HCT116 (cell line): ENCODE results near the gene FSTL4. TPM values are rescaled to one million over a fixed set of nuclear protein-coding genes. Genes with fewer than 3 reads are reported as not detected.

Source experiments
- ATAC-seq: fragments of 200-7000 bp; cut with Tn5 transposase; 2 replicates; pipeline ENCODE4 v1.9.1; 2020; ENCODE audit warnings: mild to moderate bottlenecking, moderate library complexity
- BruUV-seq: library from RNA; stranded (reverse); fragments of 400-500 nt; replicated peaks from 2 replicates; lab custom pipeline; 2021; lab: Mats Ljungman, UMichigan
- CTCF ChIA-PET: fragments of 300-600 bp; sonication (Branson Sonifier 250); formaldehyde crosslinking; loops from one replicate; lab custom pipeline; 2021; ENCODE audit warnings: antibody characterized with exemption; lab: Charles Lee
- POLR2A ChIA-PET: fragments of 300-600, 350-600 bp; sonication (Branson Sonifier 250); formaldehyde crosslinking; loops from one replicate; lab custom pipeline; 2021; ENCODE audit warnings: antibody characterized with exemption; lab: Charles Lee
- RAD21 ChIA-PET, 2 experiments: fragments of 300-600 bp; sonication (Branson Sonifier 250); formaldehyde crosslinking; loops; one replicate each; lab custom pipeline; 2023; ENCODE audit warnings: low total read pairs in 2 of 2; ENCODE audit not compliant: uncharacterized antibody in 2 of 2, unreplicated experiment in 2 of 2, low non-redundant PET in 1 of 2; lab: Charles Lee
- DNase-seq: peaks from one replicate; pipeline ENCODE4 v3.0.0-alpha.2; 2010; ENCODE audit warnings: low read depth, low spot score
- H2AFZ ChIP-seq: fragments of 200-600 bp; shearing (Covaris generic), sonication (generic); 2 replicates; pipeline ENCODE4 v1.6.1; 2017; ENCODE audit warnings: low read depth, mixed run types, mixed read lengths, antibody characterized with exemption, low read length; ENCODE audit not compliant: poor library complexity, severe bottlenecking
- H3K27ac ChIP-seq: 2 replicates; pipeline ENCODE4 v1.5.1; 2012; ENCODE audit warnings: low read depth, low read length
- H3K27me3 ChIP-seq: fragments of 200-600 bp; sonication (generic); 2 replicates; pipeline ENCODE4 v1.6.1; 2016; ENCODE audit warnings: mixed run types, low read length, mixed read lengths; ENCODE audit not compliant: insufficient read depth
- H3K36me3 ChIP-seq, 2 experiments: fragments of 200-500 bp in 1 of 2; fragments of 200-600 bp in 1 of 2; sonication (Bioruptor generic) in 1 of 2; sonication (generic) in 1 of 2; 2 replicates each; pipeline versions ENCODE4 v1.5.1 to v1.6.1; 2014 to 2016; ENCODE audit warnings: low read length in 2 of 2, inconsistent platforms in 1 of 2, mixed read lengths in 1 of 2, mixed run types in 1 of 2; ENCODE audit not compliant: insufficient read depth in 2 of 2, control insufficient read depth in 1 of 2
- H3K4me1 ChIP-seq, 2 experiments: fragments of 200-600 bp in 1 of 2; sonication (generic) in 1 of 2; 2 replicates each; pipeline versions ENCODE4 v1.5.1 to v1.6.1; 2012 to 2017; ENCODE audit warnings: low read length in 2 of 2, inconsistent platforms in 1 of 2, mild to moderate bottlenecking in 1 of 2, mixed read lengths in 1 of 2, mixed run types in 1 of 2, moderate library complexity in 1 of 2; ENCODE audit not compliant: insufficient read depth in 2 of 2, control insufficient read depth in 1 of 2
- H3K4me2 ChIP-seq: fragments of 200-600 bp; sonication (generic); 2 replicates; pipeline ENCODE4 v1.6.1; 2017; ENCODE audit warnings: mixed run types, low read length, mixed read lengths
- H3K4me3 ChIP-seq, 2 experiments: fragments of 200-600 bp in 1 of 2; sonication (generic) in 1 of 2; replicated peaks in 1 of 2; 2 replicates each; pipeline ENCODE4 v1.5.1; 2011 to 2016; ENCODE audit warnings: low read length in 2 of 2, control low read depth in 1 of 2, low read depth in 1 of 2, mild to moderate bottlenecking in 1 of 2, mixed read lengths in 1 of 2, mixed run types in 1 of 2
- H3K79me2 ChIP-seq: fragments of 200-600 bp; sonication (generic); 2 replicates; pipeline ENCODE4 v1.6.1; 2017; ENCODE audit warnings: mild to moderate bottlenecking, mixed run types, low read length, moderate library complexity, mixed read lengths; ENCODE audit not compliant: insufficient read depth
- H3K9ac ChIP-seq: fragments of 200-600 bp; sonication (generic); 2 replicates; pipeline ENCODE4 v1.6.1; 2016; ENCODE audit warnings: low read length, mixed read lengths
- H3K9me2 ChIP-seq: fragments of 200-600 bp; sonication (generic), shearing (Covaris generic); 2 replicates; pipeline ENCODE4 v1.6.1; 2017; ENCODE audit warnings: mixed run types, mild to moderate bottlenecking, moderate library complexity; ENCODE audit not compliant: insufficient read depth
- H3K9me3 ChIP-seq, 2 experiments: fragments of 200-500 bp in 1 of 2; fragments of 200-600 bp in 1 of 2; sonication (Bioruptor generic) in 1 of 2; sonication (generic) in 1 of 2; 2 replicates each; pipeline ENCODE4 v1.6.1; 2014 to 2017; ENCODE audit warnings: low read length in 2 of 2, mixed read lengths in 2 of 2, inconsistent platforms in 1 of 2, low read depth in 1 of 2, mild to moderate bottlenecking in 1 of 2, mixed run types in 1 of 2, moderate library complexity in 1 of 2; ENCODE audit not compliant: control insufficient read depth in 1 of 2, insufficient read depth in 1 of 2
- H4K20me1 ChIP-seq: fragments of 200-600 bp; sonication (generic), shearing (Covaris generic); 2 replicates; pipeline ENCODE4 v1.6.1; 2017; ENCODE audit warnings: mixed run types, mild to moderate bottlenecking, moderate library complexity; ENCODE audit not compliant: insufficient read depth
- ATF3 ChIP-seq: IDR thresholded peaks from 2 replicates; pipeline ENCODE4 v1.6.1; 2012
- CBX3 ChIP-seq: IDR thresholded peaks from 2 replicates; pipeline ENCODE4 v1.6.1; 2012; ENCODE audit warnings: low read depth
- CEBPB ChIP-seq: IDR thresholded peaks from 2 replicates; pipeline ENCODE4 v1.6.1; 2012; ENCODE audit warnings: low read depth
- EGR1 ChIP-seq: IDR thresholded peaks from 2 replicates; pipeline ENCODE4 v1.6.1; 2012; ENCODE audit warnings: low read depth
- FOSL1 ChIP-seq: IDR thresholded peaks from 2 replicates; pipeline ENCODE4 v1.6.1; 2012; ENCODE audit warnings: low read depth
- JUND ChIP-seq: IDR thresholded peaks from 2 replicates; pipeline ENCODE4 v1.6.1; 2012
- RAD21 ChIP-seq: IDR thresholded peaks from 2 replicates; pipeline ENCODE4 v1.6.1; 2012; ENCODE audit warnings: low read depth, mild to moderate bottlenecking
- REST ChIP-seq: IDR thresholded peaks from 2 replicates; pipeline ENCODE4 v1.6.1; 2012; ENCODE audit warnings: low read depth
- SIN3A ChIP-seq: IDR thresholded peaks from 2 replicates; pipeline ENCODE4 v1.6.1; 2012; ENCODE audit warnings: low read depth
- SP1 ChIP-seq: IDR thresholded peaks from 2 replicates; pipeline ENCODE4 v1.6.1; 2012; ENCODE audit warnings: low read depth
- SRF ChIP-seq: IDR thresholded peaks from 2 replicates; pipeline ENCODE4 v1.6.1; 2012; ENCODE audit warnings: low read depth
- YY1 ChIP-seq: IDR thresholded peaks from 2 replicates; pipeline ENCODE4 v1.6.1; 2011; ENCODE audit warnings: low read length, low read depth, moderate library complexity, mild to moderate bottlenecking; ENCODE audit not compliant: insufficient replicate concordance; ENCODE audit errors: extremely low read depth
- ZBTB33 ChIP-seq: IDR thresholded peaks from 2 replicates; pipeline ENCODE4 v1.6.1; 2011; ENCODE audit warnings: mild to moderate bottlenecking, low read length, moderate library complexity; ENCODE audit not compliant: insufficient replicate concordance; ENCODE audit errors: extremely low read depth
- intact Hi-C: fragments of 100-400 bp; cut with micrococcal nuclease; formaldehyde crosslinking; loops from 2 replicates; pipeline ENCODE4 v1.10.0; 2022
- total RNA-seq: library from RNA; stranded (reverse); gene quantifications from one replicate; pipeline ENCODE4 v1.2.1, GENCODE V29; 2021; ENCODE audit not compliant: unreplicated experiment

FSTL4 gene
- total RNA-seq, 1 experiment from 2014 or later = 0.37 TPM

GRCh38 chr5:133453831-133454230 is 158.5 kb downstream of the FSTL4 start:
- DNase-seq (no peak), ATAC-seq (no peak)
- TF ChIP-seq CEBPB (no peak), JUND (no peak), SP1 (no peak), YY1 (no peak), CBX3 (no peak), SRF (no peak), ATF3 (no peak), ZBTB33 (no peak), FOSL1 (no peak), EGR1 (no peak), REST (no peak), SIN3A (no peak), RAD21 (no peak)
- H3K9me2 ChIP-seq = no peaks in the 10 kb centered on the region
- no peak overlapping the region for H3K4me2 ChIP-seq
- H3K27me3 ChIP-seq = peaks cover 12% of the 10 kb centered on the region; the same call in 1 of the 2 replicates
- no peaks in the 10 kb centered on the region for H3K36me3 ChIP-seq
- BruUV-seq = no TSS peak
- H2AFZ ChIP-seq = no peak overlapping the region
- H3K4me3 ChIP-seq = no peak overlapping the region
- no peaks in the 10 kb centered on the region for H3K4me1 ChIP-seq
- POLR2A ChIA-PET = no interaction called here
- no peaks in the 10 kb centered on the region for H3K9me3 ChIP-seq
- intact Hi-C loops = no loop called here
- RAD21 ChIA-PET = interaction anchor here in 1 of 2 experiments (0.6 kb wide), 1 partner anchor 11 kb away, joined by 3 read pairs; no protein-coding TSS in a partner anchor
- H4K20me1 ChIP-seq = no peaks in the 10 kb centered on the region
- no peaks in the 10 kb centered on the region for H3K79me2 ChIP-seq
- H3K9ac ChIP-seq = no peak overlapping the region
- H3K27ac ChIP-seq = no peak overlapping the region
- CTCF ChIA-PET = no interaction called here
